GM12801 (cell line): ENCODE results near the gene CTDSPL.

Experiments
- TF ChIP-seq, protein P1 (sequence below): IDR thresholded peaks from one replicate; pipeline ENCODE4 v1.5.1; 2011; ENCODE audit warnings: control low read depth; ENCODE audit not compliant: insufficient read length; ENCODE audit errors: extremely low read depth

CTDSPL gene

DNA sequence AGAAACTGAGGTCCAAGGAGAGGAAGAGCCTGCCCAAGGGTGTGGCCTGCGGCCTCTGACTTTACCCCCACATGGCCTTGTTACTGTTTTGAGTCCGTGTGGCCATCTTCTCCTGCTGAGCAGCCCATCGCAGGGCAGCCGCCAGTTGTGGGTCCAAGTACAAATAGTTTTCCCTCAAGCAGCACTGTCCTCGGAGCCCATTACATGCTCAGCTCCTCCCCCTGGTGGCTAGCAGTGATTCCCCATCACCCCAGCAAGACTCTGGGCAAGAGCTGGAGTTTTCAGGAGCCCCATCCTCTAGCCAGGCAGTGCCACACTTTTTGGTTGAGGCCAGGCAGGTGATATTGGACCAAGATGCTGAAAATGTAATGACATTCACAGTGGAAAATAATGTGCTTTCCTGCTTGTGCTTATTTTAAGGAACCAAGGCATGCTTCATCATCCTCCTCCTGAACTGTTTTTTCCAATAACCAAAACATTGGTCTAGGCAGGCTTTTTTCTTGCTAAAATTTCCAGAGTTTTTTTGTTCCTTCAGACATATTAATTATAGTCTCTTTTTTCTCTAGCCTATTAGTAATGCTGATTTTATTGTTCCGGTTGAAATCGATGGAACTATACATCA is 105.7 kb downstream of the CTDSPL start:
- TF ChIP-seq, protein P1, sequence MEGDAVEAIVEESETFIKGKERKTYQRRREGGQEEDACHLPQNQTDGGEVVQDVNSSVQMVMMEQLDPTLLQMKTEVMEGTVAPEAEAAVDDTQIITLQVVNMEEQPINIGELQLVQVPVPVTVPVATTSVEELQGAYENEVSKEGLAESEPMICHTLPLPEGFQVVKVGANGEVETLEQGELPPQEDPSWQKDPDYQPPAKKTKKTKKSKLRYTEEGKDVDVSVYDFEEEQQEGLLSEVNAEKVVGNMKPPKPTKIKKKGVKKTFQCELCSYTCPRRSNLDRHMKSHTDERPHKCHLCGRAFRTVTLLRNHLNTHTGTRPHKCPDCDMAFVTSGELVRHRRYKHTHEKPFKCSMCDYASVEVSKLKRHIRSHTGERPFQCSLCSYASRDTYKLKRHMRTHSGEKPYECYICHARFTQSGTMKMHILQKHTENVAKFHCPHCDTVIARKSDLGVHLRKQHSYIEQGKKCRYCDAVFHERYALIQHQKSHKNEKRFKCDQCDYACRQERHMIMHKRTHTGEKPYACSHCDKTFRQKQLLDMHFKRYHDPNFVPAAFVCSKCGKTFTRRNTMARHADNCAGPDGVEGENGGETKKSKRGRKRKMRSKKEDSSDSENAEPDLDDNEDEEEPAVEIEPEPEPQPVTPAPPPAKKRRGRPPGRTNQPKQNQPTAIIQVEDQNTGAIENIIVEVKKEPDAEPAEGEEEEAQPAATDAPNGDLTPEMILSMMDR = no peak

DNA sequence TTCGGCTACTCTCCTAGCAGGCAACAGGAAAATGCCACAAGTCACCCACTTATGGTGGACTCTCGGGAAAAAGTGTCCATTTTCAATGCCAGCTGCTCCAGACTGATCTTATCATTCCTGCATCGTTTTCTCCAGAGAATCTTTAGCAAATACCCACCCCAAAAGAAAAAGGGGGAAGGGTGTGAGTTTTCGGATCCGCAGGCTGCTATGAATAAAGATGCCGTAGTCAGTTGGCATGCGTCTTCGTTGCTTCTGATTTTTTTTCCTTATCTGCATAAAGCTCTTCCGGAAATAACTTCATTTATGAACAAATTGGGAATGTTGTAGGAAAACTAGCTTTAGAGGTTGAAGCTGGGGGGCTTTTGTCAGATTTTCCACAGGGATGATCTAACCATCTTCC is 106.5 kb downstream of the CTDSPL start:
- TF ChIP-seq, protein P1 = no peak

DNA sequence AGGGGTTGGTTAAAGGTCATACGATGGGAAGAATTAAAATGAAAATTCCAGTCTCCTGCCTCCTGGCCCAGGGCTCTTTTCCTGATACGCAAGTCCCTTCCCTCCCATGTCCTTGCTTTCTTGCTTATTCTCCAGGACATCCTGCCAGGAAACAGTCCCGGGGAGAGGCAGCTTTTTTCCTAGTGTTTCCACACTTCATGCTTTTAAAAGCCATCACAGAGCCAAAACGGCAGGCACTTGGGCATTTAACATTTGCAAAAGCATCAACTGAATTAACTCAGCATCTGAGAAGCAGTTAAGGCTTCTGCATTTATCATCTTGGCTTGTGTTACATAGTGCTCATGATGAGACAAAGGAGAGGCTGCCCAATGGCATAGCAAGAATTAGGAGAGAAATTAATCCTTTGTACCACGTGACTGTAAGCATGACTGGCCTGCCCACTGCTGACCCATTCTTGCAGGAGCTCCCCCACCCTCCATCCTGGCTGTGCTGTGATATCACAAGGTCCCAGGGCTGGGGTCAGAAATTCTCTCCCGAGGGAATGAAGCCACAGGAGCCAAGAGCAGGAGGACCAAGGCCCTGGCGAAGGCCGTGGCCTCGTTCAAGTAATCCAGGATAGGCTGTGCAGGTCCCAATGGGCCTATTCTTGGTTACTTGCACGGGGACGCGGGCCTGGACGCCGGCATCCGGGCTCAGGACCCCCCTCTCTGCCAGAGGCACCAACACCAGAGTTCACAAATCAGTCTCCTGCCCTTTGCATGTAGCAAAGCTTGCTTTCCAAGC is 107.3 kb downstream of the CTDSPL start:
- TF ChIP-seq, protein P1 = no peak

DNA sequence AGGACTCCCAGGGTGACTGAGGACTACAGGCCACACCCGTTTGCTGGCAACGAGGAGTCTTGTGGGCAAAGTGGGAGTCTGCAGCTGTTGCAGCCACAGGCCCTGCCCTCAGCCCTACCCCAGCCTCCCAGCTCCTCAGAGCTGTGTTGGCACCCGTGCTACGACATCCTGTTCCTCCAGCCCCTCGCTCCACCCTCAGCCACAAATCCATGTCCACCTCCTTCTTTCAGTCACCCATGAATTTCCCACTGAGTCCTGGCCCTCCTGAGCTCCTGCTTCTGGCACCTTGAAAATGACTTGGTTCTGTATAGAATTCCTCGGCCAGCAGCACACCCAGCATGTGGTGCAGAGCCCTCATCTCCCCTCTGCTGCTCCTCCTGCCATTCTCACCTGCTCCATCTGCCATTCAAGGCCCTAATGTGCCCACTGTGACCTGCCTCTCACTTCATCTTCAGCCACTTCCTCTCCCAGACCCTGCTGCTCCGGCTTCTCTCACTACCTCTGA is 108.0 kb downstream of the CTDSPL start:
- TF ChIP-seq, protein P1 = no peak

DNA sequence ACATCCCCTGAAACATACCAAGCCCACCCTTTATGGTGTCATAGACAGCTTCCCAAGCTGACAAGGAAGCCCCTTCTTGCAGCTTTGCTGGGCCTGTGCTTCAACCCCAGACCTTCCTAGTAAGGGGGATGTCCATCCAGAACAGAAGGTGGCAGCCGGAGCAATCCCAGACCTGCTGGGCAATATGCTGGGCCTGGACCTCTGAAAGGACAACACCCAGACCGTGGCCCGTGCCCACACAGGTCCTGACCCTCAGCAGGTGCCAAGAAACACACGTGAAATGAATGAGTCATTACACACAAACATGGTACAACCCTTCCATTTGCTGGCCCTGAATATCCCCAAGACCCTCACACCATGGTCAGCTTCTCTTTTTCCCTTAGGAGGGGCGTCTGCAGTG is 109.1 kb downstream of the CTDSPL start:
- TF ChIP-seq, protein P1 = no peak

DNA sequence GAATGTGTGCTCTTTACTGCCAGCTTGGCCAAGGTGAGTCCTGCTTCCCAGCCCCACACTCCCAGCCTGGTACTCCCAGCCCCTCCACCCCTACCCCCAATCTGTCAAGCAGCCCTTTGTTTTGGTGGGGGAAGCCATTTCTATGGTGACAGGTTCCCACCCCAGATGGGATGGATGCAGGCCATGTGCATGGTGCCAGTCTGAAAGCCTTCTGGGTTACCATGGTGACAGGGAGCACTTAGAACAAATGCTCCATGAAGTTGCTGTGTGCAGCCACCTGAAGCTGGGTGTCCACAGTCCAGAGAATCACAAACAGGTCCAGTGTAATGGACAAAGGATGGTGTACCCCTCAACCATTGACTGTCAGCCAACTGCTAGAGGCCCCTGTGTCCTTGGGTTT is 109.8 kb downstream of the CTDSPL start:
- TF ChIP-seq, protein P1 = no peak

DNA sequence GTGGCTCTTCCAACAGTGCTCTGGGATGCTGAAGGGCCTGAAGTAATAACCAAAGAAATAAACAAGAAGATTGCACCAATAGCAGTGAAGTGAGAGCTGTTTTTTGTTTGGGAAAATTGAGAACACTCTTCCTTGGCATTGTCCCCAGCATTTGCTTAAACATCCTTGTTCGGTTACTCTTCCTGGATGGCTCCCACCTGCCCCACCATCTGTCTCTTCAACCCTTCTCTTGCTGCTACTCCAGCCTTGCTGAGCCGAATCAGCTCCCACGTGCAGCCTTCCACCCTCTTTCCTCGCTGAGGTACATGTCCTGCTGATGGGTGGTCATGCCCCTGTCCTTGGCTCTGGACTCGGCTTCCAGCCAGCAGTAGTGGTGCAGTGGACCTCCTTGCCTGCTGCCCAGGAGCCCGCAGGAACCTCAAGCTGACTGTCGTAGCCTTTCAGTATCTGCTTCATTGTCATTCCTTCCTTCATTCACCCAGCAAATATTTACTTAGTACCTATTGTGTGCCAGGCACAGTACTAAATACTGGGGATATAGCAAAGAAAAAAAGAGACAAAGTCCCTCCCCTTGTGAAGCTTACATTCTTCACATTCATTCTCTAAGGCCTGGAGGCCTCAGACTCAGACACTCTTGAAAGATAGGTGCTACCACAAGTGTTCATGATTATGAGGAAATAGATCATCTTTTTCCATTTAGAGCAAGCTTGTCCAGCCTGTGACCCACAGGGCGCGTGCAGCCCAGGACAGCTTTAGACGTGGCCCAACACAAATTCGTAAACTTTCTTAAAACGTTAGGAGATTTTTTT is 111.8 kb downstream of the CTDSPL start:
- TF ChIP-seq, protein P1 = no peak
